Activated CD4-positive, alpha-beta T cell treated with anti-CD3 and anti-CD28 coated beads, Interleukin-2, Interleukin-4, amounts not matched to agents 100 ng/mL and 50 ng/mL, durations not matched to agents 16 hours and 8 hours (primary cell): ENCODE data around the gene UGT1A7.

Source experiments
- DNase-seq: peaks from one replicate; pipeline ENCODE4 v3.0.0-alpha.2; 2020; ENCODE audit warnings: low spot score

Gene UGT1A7

GRCh38 chr2:233818639-233819621, 137.2 kb downstream of the UGT1A7 start:
- no peak for DNase-seq

GRCh38 chr2:233819884-233820773, 138.4 kb downstream of the UGT1A7 start:
- DNase-seq: no peak

- no peak for DNase-seq
Measured at GRCh38 chr2:233820774-233821105, 139.0 kb downstream of the UGT1A7 start.

GRCh38 chr2:233821196-233821595, 139.5 kb downstream of the UGT1A7 start:
- no peak for DNase-seq

GRCh38 chr2:233821709-233822100, 140.0 kb downstream of the UGT1A7 start:
- no peak for DNase-seq

- no peak for DNase-seq
Measured at GRCh38 chr2:233822101-233822771, 140.5 kb downstream of the UGT1A7 start.
